HG03280 (cell line): ENCODE data around the gene GLDC.

Experiments used
- ATAC-seq: cut with Tn5 transposase; IDR thresholded peaks from one replicate; pipeline ENCODE4 v1.9.1; 2021; ENCODE audit warnings: mild to moderate bottlenecking, moderate library complexity; ENCODE audit not compliant: unreplicated experiment

GLDC gene

DNA sequence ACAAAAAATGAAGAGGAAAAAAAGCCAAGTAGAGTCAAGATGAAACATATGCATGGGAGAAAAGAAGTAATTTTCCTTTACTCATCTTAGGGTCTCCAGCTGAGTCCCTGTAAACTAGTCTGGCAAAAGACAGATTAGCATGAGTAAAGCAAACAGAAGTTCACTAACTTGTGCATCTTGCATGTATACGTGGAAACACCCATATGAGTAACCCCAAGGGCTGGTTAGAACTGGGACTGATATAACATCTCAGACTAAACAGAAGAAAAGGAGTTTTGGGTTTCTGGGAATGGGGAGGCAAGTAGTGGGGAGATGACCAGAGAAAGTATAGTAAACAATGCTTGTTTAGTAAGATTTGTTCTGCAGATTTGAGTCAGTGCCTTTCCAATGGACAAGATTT is 20.1 kb upstream of the GLDC start:
- ATAC-seq: no peak

DNA sequence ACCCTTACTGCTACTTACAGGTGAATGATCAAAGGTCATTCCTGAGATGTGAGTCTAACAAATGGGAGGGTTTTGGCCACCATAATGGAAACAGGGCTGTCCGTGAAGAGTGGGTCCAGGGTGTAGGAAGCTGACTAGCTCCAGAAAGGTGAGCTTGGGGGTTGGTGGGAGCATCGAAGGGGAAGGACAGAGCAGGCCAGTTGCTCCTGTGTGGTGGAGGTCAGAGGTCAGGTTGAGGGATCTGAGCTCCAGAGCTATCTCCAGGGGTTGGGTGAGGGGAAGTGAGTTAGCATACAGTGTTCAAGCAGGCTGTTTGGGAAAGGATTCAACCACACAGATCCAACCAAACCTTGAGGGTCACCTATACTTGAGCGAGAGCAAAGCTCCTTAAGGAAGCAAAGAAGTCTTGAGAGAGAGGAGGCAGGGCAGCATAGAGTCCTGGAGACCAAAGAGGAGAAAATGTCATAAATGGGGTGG is 18.7 kb upstream of the GLDC start:
- ATAC-seq: no peak

GRCh38 chr9:6660512-6660911 is 15.0 kb upstream of the GLDC start:
- ATAC-seq: no peak

- no peak for ATAC-seq
Observed at GRCh38 chr9:6658628-6659353, 13.3 kb upstream of the GLDC start.

DNA sequence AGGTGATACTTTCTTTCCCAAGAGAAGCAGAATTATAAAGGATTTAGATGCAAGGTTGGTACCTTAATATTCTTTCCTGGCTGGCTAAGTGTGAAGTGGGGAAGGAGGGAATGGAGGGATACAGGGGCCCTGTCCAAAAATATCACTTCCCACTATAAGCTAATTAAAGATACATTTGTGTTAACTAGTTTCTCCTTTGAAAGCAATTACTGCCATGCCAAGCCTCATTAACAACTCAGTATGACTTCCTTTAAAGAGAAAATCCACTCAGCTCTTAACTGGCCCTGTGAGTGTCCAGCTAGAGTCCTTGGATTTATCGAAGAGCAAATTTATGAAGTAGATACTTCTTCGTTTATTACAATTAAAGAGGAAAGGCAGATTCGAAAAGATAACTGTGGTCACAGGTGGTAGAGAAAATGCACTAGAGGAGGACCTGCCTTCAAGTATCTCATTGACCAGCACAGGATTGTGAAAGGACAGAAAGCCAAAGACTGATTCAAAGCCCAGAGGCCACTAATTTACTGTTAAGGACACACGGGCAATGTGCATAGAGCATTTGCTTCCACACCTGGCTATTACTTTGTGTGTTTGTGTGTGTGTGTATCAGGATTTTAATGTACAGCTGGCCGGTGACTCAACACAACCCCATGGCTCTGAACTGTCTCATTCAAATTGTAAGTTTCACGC is 11.2 kb upstream of the GLDC start:
- ATAC-seq: no peak

DNA sequence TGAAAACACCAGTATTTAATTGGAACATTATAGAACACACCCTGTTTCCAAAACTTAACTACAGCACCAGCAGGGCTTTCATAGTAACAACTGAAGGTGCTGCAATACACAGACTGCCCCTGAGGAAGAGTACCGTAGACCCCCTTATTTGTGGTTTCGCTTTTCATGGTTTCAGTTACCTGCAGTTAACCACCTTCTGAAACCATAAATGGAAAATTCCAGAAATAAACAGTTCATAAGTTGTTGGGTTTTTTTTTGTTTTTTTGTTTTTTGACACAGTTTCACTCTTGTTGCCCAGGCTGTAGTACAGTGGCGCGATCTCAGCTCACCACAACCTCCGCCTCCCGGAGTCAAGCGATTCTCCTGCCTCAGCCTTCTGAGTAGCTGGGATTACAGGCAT is 9.5 kb upstream of the GLDC start:
- peak; percentile 88 for ATAC-seq

DNA sequence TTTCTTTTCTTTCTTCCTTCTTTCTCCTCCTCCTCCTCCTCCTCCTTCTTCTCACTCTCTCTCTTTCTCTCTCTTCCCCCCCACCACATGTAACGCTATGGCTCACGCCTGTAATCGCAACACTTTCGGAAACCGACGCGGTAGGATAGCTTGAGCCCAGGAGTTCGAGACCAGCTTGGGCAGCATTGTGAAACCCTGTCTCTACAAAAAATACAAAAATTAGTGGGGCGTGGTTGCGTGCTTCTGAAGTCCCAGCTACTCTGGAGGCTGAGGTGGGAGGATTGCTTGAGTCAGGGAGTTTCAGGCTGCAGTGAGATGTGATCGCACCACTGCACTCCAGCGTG is 736 bp upstream of the GLDC start:
- no peak for ATAC-seq

- ATAC-seq: peak; percentile 25
Observed at GRCh38 chr9:6645105-6645354, 499 bp downstream of the GLDC start.

- no peak for ATAC-seq
Observed at GRCh38 chr9:6644346-6645104, 1.0 kb downstream of the GLDC start.

DNA sequence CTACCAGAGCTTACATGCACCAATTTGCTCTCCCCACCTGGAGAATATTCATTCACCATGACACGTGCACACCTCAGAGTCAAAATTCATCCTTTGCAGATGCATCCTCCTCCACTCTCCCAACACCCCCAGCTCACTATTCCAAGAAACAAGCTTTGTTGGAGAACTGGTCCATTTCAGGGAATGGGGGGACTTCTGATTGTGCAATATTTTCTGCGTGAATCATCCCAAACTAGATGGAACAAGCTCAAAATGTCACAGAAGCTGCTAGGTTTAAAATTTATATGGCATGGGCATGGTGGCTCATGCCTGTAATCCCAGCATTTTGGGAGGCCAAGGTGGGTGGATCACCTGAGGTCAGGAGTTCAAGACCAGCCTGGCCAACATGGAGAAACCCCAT is 3.6 kb downstream of the GLDC start:
- no peak for ATAC-seq

DNA sequence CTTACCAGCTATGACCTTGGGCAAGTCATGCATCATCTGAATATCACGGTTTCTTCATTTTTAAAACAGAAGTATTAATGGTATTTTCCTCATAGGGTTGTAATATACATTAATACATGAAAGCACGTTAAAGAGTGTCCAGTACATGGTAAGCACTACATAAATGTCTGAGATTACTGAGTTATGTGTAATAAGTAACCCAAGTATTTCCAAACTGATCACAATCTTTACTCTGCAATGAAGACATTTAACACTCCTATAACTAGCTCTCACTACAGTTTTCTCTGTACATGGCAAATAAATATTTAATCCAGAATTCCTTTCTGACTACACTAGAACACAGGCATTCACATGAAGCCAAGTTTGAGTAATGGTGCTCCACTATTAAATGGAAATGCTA is 4.0 kb downstream of the GLDC start:
- ATAC-seq: no peak

GRCh38 chr9:6641056-6641455 is 4.5 kb downstream of the GLDC start:
- ATAC-seq: no peak

GRCh38 chr9:6640268-6641051 is 5.1 kb downstream of the GLDC start:
- no peak for ATAC-seq

- no peak for ATAC-seq
Observed at GRCh38 chr9:6639622-6640021, 5.9 kb downstream of the GLDC start.

GRCh38 chr9:6634444-6634843 is 11.1 kb downstream of the GLDC start:
- ATAC-seq: no peak

GRCh38 chr9:6633378-6633777 is 12.2 kb downstream of the GLDC start:
- no peak for ATAC-seq

- peak; percentile 77 for ATAC-seq
Observed at GRCh38 chr9:6632516-6633183, 12.9 kb downstream of the GLDC start.

DNA sequence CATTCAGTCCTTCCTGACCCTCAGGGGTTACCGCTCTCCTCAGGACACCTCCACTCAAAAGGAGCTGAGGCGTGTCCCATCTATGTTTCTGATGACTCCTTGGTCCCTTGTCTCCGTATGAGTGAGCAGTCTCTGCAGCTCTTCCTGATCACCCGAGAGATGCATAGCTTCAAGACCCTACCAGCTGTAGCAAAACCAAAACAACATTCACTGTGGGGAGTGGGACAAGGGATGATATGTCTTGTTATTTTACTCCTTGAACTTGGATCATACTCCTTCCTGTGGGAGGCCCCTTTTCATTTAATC is 14.4 kb downstream of the GLDC start:
- peak; percentile 39 for ATAC-seq

- ATAC-seq: peak; percentile 78
Observed at GRCh38 chr9:6630502-6631206, 14.9 kb downstream of the GLDC start.

DNA sequence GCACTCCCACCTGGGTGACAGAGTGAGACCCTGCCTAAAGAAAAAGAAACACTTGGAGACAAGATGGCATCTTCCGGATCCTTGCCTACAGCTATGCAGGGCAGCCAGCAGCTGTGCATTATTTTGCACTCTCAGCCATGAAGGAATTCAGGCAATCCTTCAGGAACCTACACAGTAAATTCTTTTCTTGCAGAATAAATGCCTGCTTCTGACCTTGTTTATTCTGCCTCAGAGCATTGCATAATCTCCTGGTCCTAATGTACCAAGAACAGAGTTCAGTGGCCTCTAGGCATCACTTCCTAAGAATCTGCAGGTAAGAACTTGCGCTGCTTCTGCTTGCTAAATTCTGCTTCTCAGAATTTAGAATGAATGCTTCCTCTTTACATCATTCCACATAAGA is 16.8 kb downstream of the GLDC start:
- ATAC-seq: no peak
